Activated CD4-positive, alpha-beta T cell treated with anti-CD3 and anti-CD28 coated beads for 24 hours (primary cell): ENCODE results near the gene CD300LG.
"Not testable (repeated sequence)": the region's sequence is repeated elsewhere in the genome, so short reads cannot be mapped to it uniquely, and the experiment has no call there.

ENCODE experiments used
- DNase-seq, 2 donors: peaks; one replicate each; pipeline ENCODE4 v3.0.0-alpha.2; 2020; ENCODE audit warnings: low read depth in 2 of 2

The CD300LG gene

DNA sequence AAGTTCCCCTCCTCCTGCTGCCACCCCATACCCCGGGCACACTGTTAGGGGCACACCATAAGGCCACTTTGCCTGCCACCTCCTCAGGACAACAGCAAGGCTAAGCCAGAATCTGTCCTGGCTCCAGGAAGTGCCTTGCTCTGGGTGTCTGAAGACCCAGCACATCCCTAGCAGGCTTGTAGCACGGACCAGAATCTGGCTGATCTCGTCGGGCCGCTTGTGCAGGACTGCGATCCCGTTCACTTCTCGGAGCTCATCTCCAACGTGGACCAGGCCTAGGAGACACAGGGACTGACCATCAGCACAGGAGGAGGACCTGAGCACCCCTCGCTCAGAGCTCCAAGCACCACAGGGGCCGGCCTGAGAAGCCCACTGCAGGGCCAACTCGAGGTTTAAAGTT lies 21.4 kb upstream of the CD300LG start:
- no peak for DNase-seq

GRCh38 chr17:43826206-43826605 lies 20.8 kb upstream of the CD300LG start:
- DNase-seq: no peak

- no peak for DNase-seq
These were observed 19.4 kb upstream of the CD300LG start for GRCh38 chr17:43827596-43827995.

DNA sequence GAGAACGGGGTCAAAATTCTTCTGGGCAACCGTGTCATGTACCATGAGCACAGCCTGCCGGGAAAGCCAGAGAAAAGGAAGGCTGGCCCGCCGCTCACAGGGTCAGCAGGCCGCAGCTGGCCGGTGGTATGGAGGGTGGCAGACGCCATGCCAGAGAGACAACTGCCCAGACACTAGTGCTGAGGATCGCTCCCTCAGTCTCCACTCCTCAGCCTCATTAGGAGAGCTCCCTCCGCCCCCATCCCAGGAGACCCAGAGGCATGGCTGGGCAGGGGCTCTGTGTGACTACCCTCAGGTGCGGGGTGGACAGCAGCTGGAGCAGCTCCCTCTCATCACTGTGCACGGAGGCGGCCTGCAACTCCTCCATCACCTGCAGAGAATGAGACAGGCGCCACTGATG lies 17.2 kb upstream of the CD300LG start:
- no peak for DNase-seq

GRCh38 chr17:43830510-43831140 lies 16.4 kb upstream of the CD300LG start:
- DNase-seq: no peak

GRCh38 chr17:43831633-43832032 lies 15.3 kb upstream of the CD300LG start:
- no peak for DNase-seq

DNA sequence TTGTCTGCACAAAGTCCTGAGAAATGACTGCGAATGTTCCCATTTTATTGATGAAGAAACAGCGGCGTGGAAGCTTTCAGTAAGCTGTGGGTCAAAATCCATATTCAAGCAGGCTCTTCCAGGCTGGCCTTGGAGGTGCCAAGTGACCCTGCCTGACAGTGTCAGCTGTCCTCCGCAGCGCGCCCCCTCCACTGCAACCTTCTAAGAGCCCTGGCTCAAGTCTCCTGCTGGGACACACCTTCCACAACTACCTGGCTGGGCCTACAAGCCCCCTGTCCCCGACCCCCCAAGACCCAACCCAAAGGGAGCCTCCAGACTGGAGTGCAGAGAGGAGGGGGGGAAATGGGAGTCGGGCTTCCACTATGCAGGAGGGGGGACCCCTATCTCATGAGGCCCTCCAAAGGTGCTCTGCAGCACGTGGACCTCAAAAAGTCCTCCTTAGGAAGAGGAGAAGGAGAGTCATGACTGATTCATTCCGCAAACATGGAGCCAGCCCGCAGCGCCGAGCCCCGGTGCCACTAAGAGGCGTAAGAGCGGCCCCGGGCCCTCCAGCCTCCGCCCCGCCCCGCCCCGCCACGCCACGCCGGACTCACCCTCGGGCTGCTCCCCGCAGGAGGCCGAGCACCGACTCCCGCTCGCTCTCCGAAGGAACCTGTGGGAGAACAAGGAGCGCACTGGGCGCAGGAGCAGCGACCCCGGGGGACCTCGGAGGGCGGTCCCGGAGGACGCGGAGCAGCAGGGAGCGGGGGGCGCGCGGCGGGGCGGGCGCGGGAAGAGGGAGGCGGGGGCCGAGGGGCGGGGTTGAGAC lies 14.6 kb upstream of the CD300LG start:
- DNase-seq: peak; percentile 4 to 15

- peak; percentile 13 to 23 for DNase-seq
These were observed 13.8 kb upstream of the CD300LG start, which contains the start of gene MPP3 for GRCh38 chr17:43832976-43833829. TSS of gene MPP3 (minus strand) at chr17:43833146. CDS start at chr17:43831906, 1,240 bp downstream.

- DNase-seq: no peak
These were observed 12.9 kb upstream of the CD300LG start for GRCh38 chr17:43834106-43834505.

DNA sequence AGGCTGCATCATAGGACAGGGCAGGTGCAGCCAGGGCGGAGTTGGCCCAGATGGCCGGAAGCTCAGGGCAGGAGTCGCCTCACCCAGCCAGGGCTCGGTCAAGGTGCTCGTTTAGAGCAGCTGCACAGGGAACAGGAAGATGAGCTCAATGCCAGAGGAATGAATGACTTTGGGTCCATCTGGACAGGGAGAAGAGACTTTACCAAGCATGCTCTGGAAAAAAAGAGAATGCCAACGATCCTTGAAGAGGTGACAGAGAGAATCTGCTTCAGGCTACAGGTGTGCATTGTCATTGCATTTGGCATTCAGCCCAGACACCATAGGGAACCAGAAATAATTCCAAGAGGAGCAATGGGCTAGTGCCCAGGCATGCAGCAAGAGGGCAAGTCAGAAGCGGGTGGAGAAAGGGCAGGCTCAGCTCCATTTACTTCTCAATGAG lies 7.3 kb upstream of the CD300LG start:
- DNase-seq: no peak

DNA sequence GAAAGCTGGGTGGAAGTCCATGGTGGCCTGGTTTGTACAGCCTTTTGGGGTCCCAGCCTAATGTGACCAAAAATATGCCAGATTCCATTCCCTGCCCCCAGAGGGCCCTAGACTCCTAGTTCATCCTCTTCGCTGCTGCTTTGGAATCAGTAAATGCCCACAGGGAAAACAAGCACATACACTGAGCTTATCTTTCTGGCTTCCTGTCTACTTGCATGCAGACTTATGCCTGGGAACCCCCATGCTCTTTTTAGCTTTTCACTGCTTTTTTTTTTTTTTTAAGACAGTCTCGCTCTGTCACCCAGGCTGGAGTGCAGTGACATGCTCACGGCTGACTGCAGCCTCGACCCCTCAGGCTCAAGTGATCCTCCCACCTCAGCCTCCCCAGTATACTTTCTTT lies 6.2 kb upstream of the CD300LG start:
- DNase-seq: no peak

DNA sequence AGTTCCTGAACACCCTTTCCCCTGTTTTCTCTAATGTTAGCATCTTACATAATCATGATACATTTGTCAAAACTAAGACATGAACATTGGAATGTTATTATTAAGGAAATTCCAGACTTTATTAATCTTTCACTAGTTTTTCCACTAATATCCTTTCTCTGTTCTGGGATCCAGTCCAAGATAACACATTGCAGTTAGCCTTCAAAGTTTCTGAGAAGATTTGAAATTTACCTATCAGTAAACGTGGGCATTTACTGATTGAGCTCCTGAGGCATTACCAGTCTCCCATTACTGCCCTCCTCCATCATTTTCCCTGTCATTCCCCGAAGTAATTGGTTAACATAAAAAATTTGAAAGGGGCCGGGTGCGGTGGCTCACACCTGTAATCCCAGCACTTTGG lies 5.7 kb upstream of the CD300LG start:
- no peak for DNase-seq

DNA sequence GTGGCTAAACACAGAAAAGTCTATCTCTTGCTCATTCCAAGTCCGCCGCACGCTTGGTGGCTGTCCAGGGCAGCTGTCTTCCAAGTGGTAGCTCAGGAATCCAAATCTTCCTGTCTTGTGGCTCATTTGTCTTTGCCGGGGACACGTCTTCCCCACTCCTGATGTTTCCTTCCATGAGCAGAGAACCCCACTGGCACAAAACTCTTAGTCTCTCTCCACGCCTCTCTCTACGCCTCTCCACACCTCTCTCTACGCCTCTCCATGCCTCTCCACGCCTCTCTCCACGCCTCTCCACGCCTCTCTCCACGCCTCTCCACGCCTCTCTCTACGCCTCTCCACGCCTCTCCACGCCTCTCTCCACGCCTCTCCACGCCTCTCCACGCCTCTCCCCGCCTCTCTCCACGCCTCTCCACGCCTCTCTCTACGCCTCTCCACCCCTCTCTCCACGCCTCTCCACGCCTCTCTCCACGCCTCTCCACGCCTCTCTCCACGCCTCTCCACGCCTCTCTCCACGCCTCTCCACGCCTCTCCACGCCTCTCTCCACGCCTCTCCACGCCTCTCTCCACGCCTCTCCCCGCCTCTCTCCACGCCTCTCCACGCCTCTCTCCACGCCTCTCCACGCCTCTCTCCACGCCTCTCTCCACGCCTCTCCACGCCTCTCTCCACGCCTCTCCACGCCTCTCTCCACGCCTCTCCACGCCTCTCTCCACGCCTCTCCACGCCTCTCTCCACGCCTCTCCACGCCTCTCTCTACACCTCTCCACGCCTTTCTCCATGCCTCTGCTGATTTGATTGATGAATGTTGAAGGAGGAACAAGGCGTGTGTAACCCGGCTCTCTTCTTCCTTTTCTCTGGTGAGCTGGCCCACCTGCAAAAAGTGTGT lies 4.6 kb upstream of the CD300LG start:
- DNase-seq: not testable (repeated sequence)

DNA sequence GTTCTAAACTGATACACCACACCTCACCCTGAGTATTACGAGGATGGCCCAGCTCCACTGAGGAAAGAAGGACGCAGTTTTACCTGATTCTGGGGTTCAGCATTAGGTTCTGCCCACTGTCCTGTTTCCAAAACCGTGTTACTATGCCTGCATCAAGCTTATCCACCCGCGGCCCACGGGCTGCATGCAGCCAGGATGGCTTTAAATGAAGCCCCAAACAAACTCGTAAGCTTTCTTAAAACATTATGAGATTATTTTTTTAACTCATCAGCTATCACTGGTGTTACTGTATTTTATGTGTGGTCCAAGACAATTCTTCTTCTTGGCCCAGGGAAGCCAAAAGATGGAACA lies 4.0 kb upstream of the CD300LG start:
- no peak for DNase-seq

DNA sequence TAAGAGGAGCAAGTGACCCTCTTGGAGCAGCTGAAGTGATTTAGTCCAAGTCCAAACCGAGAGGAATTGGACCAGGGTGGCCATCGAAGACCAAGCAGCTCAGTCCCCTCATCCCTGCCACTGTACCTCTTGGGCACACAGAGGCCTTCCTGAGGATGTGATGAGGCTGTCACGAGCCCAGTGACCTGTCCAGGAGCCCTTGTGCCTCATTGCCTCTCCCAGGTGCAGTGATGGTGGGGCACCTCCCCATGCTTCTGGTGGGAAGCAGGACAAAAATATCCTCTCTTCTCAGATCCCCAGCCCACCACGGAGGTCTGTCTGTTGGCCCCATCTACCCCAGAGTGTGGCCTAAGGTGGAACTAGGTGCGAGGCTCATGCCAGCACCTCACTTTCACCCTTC lies 2.7 kb upstream of the CD300LG start:
- no peak for DNase-seq

GRCh38 chr17:43845766-43846165 lies 1.2 kb upstream of the CD300LG start:
- no peak for DNase-seq

- DNase-seq: peak; percentile 70 to 76
These were observed 709 bp upstream of the CD300LG start for GRCh38 chr17:43846221-43846712.

- no peak for DNase-seq
These were observed 1.6 kb downstream of the CD300LG start for GRCh38 chr17:43848601-43849000.

GRCh38 chr17:43849116-43849515 lies 2.1 kb downstream of the CD300LG start:
- no peak for DNase-seq

GRCh38 chr17:43852571-43852970 lies 5.6 kb downstream of the CD300LG start:
- no peak for DNase-seq

DNA sequence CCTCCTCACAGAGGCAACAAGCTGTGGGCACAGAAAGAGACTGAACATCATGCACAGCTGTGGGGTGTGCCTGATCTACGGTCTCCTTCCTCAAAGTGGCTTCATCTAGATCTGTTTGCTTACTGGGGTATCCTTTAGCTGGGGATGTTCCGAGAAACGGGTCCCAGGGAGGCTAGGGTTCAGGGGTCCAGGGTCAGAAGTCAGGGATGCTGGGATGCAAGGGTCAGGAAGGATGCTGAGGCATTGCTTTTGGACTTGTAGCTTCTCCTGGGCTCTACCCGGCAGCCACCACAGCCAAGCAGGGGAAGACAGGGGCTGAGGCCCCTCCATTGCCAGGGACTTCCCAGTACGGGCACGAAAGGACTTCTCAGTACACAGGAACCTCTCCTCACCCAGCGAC lies 6.6 kb downstream of the CD300LG start:
- no peak for DNase-seq
